Measurements from ENCODE around the gene SLC38A3. TPM values are rescaled to one million over a fixed set of nuclear protein-coding genes. Genes with fewer than 3 reads are reported as not detected.
A peak's percentile ranks its signal among the peaks of the same experiment; 100 is the strongest.

SLC38A3 gene
- total RNA-seq, 1 experiment from 2014 or later: 6.0 TPM

DNA sequence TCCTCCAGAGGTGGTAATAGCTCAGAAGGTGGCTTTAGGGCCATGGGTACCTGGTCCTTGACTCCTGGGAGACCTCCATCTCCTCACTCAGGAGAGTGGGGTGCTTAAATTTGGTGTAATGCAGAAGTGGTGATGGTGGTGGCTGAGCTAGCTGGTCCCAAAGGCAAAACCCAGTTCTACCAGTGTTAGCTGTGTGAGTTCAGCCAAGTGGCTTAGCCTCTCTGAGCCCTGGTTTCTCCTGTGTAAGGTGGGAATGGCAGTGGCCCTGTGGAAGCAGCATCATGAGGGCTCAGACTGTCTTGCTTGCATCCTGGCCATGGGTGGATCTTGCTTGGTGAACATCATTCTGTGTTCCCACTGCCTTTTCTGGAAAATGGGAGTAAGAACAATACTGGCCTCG lies 40.6 kb upstream of the SLC38A3 start:
- intact Hi-C loops (cut with micrococcal nuclease; ENCODE audit: unreplicated experiment): no loop called here
- no peak for ATAC-seq
- ChIA-PET CTCF (no interaction called here), POLR2A (no interaction called here)
- peaks cover 97% of the 10 kb centered on the region for H3K4me1 ChIP-seq (ENCODE audit: control insufficient read depth, insufficient read depth, low read length)
- BruUV-seq (replicated peaks): no TSS peak
- TF ChIP-seq POLR2AphosphoS5 (IDR thresholded peaks at IDR 0.05; ENCODE audit: low read depth, low read length): no peak
- TF ChIP-seq TCF7L2 (IDR thresholded peaks at IDR 0.05; ENCODE audit: low read depth, low read length): peak; percentile 23
- no peak for DNase-seq (ENCODE audit: low read depth, low spot score)
- H3K27me3 ChIP-seq (ENCODE audit: control insufficient read depth, insufficient read depth, low read length): no peaks in the 10 kb centered on the region
- in situ Hi-C loops (cut with HindIII; ENCODE audit: low pct_unique_long_range_greater_than_20kb, low sequenced_read_pairs): no loop called here
- H3K36me3 ChIP-seq (ENCODE audit: control insufficient read depth, insufficient read depth, low read length): no peaks in the 10 kb centered on the region
- H3K9me3 ChIP-seq (ENCODE audit: control insufficient read depth, insufficient read depth, low read depth, low read length): no peaks in the 10 kb centered on the region
- no peak overlapping the region for H3K4me3 ChIP-seq (ENCODE audit: low read depth in 2 of 2, low read length in 2 of 2)
- H3K27ac ChIP-seq (ENCODE audit: low read length): peak overlapping the region; percentile 96

DNA sequence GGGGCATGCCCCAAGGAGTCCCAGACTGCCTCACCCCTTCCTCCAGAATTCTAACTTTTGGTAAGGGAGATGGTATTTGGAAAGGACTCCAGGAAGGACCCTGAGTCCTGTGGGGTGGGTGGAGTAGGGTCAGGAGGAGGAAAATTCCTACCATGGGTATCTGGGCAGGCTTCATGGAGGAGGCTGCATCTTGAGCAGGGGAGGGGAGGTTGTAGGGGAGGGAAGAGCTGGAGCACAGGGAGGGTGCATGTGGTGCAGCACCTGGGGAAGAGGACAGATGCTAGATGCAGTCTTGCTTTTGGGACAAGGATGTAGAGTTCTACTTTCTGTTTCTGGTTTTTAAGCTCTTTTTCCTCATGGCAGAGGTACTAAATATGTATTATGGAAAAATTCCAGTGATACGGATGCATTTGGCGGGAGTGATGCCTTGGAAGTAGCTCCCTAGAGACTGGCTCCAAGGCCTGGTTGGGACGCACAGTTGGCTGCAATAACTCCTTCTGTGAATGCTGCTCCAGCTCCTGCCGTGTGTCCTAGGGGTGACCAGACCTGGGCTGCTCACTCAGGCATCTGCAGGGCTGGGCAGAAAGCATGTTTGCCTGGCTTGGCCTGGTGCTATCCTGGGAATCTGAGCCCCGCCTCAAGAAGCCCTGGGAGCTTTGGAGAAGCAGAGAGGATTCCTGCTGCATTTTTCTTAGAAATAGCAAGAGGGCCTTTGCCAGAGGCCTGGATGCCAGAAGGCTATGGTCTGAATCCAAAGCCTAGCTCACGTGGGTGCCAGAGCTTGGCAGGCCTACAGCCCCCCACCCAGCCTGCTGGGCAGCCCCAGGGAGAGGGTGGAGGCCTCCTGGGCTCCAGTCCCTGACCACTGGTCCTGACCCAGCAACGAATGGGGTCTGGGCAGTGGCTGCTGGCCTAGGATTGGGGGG lies 39.8 kb upstream of the SLC38A3 start:
- H3K4me1 ChIP-seq (ENCODE audit: control insufficient read depth, insufficient read depth, low read length): peaks cover 97% of the 10 kb centered on the region
- ATAC-seq: peak; percentile 11; the same call in 1 of the 2 replicates
- H3K4me3 ChIP-seq (ENCODE audit: low read depth in 2 of 2, low read length in 2 of 2): no peak overlapping the region
- peak overlapping the region; percentile 96 for H3K27ac ChIP-seq (ENCODE audit: low read length)
- TF ChIP-seq, protein P1, sequence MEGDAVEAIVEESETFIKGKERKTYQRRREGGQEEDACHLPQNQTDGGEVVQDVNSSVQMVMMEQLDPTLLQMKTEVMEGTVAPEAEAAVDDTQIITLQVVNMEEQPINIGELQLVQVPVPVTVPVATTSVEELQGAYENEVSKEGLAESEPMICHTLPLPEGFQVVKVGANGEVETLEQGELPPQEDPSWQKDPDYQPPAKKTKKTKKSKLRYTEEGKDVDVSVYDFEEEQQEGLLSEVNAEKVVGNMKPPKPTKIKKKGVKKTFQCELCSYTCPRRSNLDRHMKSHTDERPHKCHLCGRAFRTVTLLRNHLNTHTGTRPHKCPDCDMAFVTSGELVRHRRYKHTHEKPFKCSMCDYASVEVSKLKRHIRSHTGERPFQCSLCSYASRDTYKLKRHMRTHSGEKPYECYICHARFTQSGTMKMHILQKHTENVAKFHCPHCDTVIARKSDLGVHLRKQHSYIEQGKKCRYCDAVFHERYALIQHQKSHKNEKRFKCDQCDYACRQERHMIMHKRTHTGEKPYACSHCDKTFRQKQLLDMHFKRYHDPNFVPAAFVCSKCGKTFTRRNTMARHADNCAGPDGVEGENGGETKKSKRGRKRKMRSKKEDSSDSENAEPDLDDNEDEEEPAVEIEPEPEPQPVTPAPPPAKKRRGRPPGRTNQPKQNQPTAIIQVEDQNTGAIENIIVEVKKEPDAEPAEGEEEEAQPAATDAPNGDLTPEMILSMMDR (IDR thresholded peaks at IDR 0.05): no peak
- TF ChIP-seq SIN3A (IDR thresholded peaks at IDR 0.05; ENCODE audit: borderline replicate concordance, insufficient read depth, low read depth, low read length) (no peak), POLR2AphosphoS5 (IDR thresholded peaks at IDR 0.05; ENCODE audit: low read depth, low read length) (no peak), TCF7L2 (IDR thresholded peaks at IDR 0.05; ENCODE audit: low read depth, low read length) (no peak)
- TF ChIP-seq, protein P2, sequence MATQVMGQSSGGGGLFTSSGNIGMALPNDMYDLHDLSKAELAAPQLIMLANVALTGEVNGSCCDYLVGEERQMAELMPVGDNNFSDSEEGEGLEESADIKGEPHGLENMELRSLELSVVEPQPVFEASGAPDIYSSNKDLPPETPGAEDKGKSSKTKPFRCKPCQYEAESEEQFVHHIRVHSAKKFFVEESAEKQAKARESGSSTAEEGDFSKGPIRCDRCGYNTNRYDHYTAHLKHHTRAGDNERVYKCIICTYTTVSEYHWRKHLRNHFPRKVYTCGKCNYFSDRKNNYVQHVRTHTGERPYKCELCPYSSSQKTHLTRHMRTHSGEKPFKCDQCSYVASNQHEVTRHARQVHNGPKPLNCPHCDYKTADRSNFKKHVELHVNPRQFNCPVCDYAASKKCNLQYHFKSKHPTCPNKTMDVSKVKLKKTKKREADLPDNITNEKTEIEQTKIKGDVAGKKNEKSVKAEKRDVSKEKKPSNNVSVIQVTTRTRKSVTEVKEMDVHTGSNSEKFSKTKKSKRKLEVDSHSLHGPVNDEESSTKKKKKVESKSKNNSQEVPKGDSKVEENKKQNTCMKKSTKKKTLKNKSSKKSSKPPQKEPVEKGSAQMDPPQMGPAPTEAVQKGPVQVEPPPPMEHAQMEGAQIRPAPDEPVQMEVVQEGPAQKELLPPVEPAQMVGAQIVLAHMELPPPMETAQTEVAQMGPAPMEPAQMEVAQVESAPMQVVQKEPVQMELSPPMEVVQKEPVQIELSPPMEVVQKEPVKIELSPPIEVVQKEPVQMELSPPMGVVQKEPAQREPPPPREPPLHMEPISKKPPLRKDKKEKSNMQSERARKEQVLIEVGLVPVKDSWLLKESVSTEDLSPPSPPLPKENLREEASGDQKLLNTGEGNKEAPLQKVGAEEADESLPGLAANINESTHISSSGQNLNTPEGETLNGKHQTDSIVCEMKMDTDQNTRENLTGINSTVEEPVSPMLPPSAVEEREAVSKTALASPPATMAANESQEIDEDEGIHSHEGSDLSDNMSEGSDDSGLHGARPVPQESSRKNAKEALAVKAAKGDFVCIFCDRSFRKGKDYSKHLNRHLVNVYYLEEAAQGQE (IDR thresholded peaks at IDR 0.05; ENCODE audit: insufficient read depth in 1 of 2, low read depth in 2 of 2, low read length in 1 of 2): no peak
- in situ Hi-C loops (cut with HindIII; ENCODE audit: low pct_unique_long_range_greater_than_20kb, low sequenced_read_pairs) (no loop called here), intact Hi-C loops (cut with micrococcal nuclease; ENCODE audit: unreplicated experiment) (no loop called here)
- no peaks in the 10 kb centered on the region for H3K27me3 ChIP-seq (ENCODE audit: control insufficient read depth, insufficient read depth, low read length)
- no peaks in the 10 kb centered on the region for H3K36me3 ChIP-seq (ENCODE audit: control insufficient read depth, insufficient read depth, low read length)
- CTCF ChIA-PET: no interaction called here
- POLR2A ChIA-PET: no interaction called here
- H3K9me3 ChIP-seq (ENCODE audit: control insufficient read depth, insufficient read depth, low read depth, low read length): no peaks in the 10 kb centered on the region
- DNase-seq (ENCODE audit: low read depth, low spot score): no peak
- BruUV-seq (replicated peaks): no TSS peak

All from Panc1 (cell line).